Measurements from ENCODE around the gene FGD6. TPM values are rescaled to one million over a fixed set of nuclear protein-coding genes. Genes with fewer than 3 reads are reported as not detected.

FGD6 gene
- polyA plus RNA-seq, 1 donor (not counting 4 experiments of a cell fraction or from before 2014, with no cell fraction given): 54.2 TPM

- no peaks in the 10 kb centered on the region for H3K27me3 ChIP-seq (ENCODE audit: control insufficient read depth, extremely low read depth, insufficient read depth, low read length)
- peak overlapping the region in 2 of 3 experiments; percentile 65 to 77 for H3K4me3 ChIP-seq (ENCODE audit: control insufficient read depth in 2 of 3, extremely low read depth in 1 of 3, insufficient read depth in 2 of 3, low read depth in 1 of 3, low read length in 3 of 3)
- H3K9ac ChIP-seq (ENCODE audit: control insufficient read depth, extremely low read depth, insufficient read depth, low read length): peak overlapping the region; percentile 92
- dilution Hi-C loops (cut with MboI; ENCODE audit: extremely low pct_ligation_motif_present, low sequenced_read_pairs): no loop called here
- FAIRE-seq (no peak), DNase-seq (ENCODE audit: low read depth, low spot score) (peak; percentile 72)
- H3K9me3 ChIP-seq (ENCODE audit: control insufficient read depth, low read depth, low read length): no peaks in the 10 kb centered on the region
- TF ChIP-seq CTCF (optimal IDR thresholded peaks at IDR 0.05 in 1 of 3, IDR thresholded peaks at IDR 0.05 in 1 of 3, conservative IDR thresholded peaks at IDR 0.05 in 1 of 3; ENCODE audit: extremely low read depth in 1 of 3, insufficient read depth in 2 of 3, low read length in 3 of 3) (no peak), EZH2 (IDR thresholded peaks at IDR 0.05; ENCODE audit: low read length) (no peak)
- H3K9me1 ChIP-seq (ENCODE audit: control insufficient read depth, extremely low read depth, insufficient read depth, low read length): no peaks in the 10 kb centered on the region
- peaks cover 58% of the 10 kb centered on the region for H3K79me2 ChIP-seq (ENCODE audit: control insufficient read depth, insufficient read depth, low read length)
- H3K4me1 ChIP-seq (ENCODE audit: control insufficient read depth, extremely low read depth, insufficient read depth, low read length): peaks cover 74% of the 10 kb centered on the region
- H3K27ac ChIP-seq (ENCODE audit: control insufficient read depth, insufficient read depth, low read length): peak overlapping the region; percentile 100
- peak overlapping the region; percentile 97 for H3K4me2 ChIP-seq (ENCODE audit: control insufficient read depth, extremely low read depth, insufficient read depth, low read depth, low read length)
- peaks cover 0 to 2% of the 10 kb centered on the region in 2 experiments for H3K36me3 ChIP-seq (ENCODE audit: control insufficient read depth in 2 of 2, extremely low read depth in 1 of 2, insufficient read depth in 2 of 2, low read length in 2 of 2)
- no peaks in the 10 kb centered on the region for H4K20me1 ChIP-seq (ENCODE audit: control insufficient read depth, extremely low read depth, insufficient read depth, low read length)
- H2AFZ ChIP-seq (ENCODE audit: control insufficient read depth, low read length): no peak overlapping the region
These were observed 16.1 kb downstream of the FGD6 start for GRCh38 chr12:95201056-95201670.

GRCh38 chr12:95200128-95200894 is 17.0 kb downstream of the FGD6 start:
- Histone ChIP-seq H3K36me3 (ENCODE audit: control insufficient read depth in 2 of 2, extremely low read depth in 1 of 2, insufficient read depth in 2 of 2, low read length in 2 of 2) (peaks cover under 1 to 2% of the 10 kb centered on the region in 2 experiments), H3K9ac (ENCODE audit: control insufficient read depth, extremely low read depth, insufficient read depth, low read length) (peak overlapping the region; percentile 92), H3K4me1 (ENCODE audit: control insufficient read depth, extremely low read depth, insufficient read depth, low read length) (peaks cover 65% of the 10 kb centered on the region), H3K27ac (ENCODE audit: control insufficient read depth, insufficient read depth, low read length) (peak overlapping the region; percentile 100), H3K4me3 (ENCODE audit: control insufficient read depth in 2 of 3, extremely low read depth in 1 of 3, insufficient read depth in 2 of 3, low read depth in 1 of 3, low read length in 3 of 3) (peak overlapping the region; percentile 28 to 77 (median 65)), H4K20me1 (ENCODE audit: control insufficient read depth, extremely low read depth, insufficient read depth, low read length) (no peaks in the 10 kb centered on the region), H3K79me2 (ENCODE audit: control insufficient read depth, insufficient read depth, low read length) (peaks cover 64% of the 10 kb centered on the region), H3K9me3 (ENCODE audit: control insufficient read depth, low read depth, low read length) (no peaks in the 10 kb centered on the region), H2AFZ (ENCODE audit: control insufficient read depth, low read length) (no peak overlapping the region), H3K9me1 (ENCODE audit: control insufficient read depth, extremely low read depth, insufficient read depth, low read length) (no peaks in the 10 kb centered on the region), H3K27me3 (ENCODE audit: control insufficient read depth, extremely low read depth, insufficient read depth, low read length) (no peaks in the 10 kb centered on the region), H3K4me2 (ENCODE audit: control insufficient read depth, extremely low read depth, insufficient read depth, low read depth, low read length) (peak overlapping the region; percentile 97)
- no peak for FAIRE-seq
- dilution Hi-C loops (cut with MboI; ENCODE audit: extremely low pct_ligation_motif_present, low sequenced_read_pairs): no loop called here
- TF ChIP-seq CTCF (optimal IDR thresholded peaks at IDR 0.05 in 1 of 3, IDR thresholded peaks at IDR 0.05 in 1 of 3, conservative IDR thresholded peaks at IDR 0.05 in 1 of 3; ENCODE audit: extremely low read depth in 1 of 3, insufficient read depth in 2 of 3, low read length in 3 of 3) (no peak), EZH2 (IDR thresholded peaks at IDR 0.05; ENCODE audit: low read length) (no peak)
- DNase-seq (ENCODE audit: low read depth, low spot score): no peak

Data from keratinocyte (primary cell).